KG1 (cell line): Measurements from ENCODE around the gene JMJD1C.
"Not testable (repeated sequence)": the region's sequence is repeated elsewhere in the genome, so short reads cannot be mapped to it uniquely, and the experiment has no call there.

Experiments used
- DNase-seq: peaks from one replicate; lab custom pipeline; 2025; lab: John Stamatoyannopoulos, UW

JMJD1C gene

GRCh38 chr10:63393050-63393449 lies 72.7 kb downstream of the JMJD1C start:
- DNase-seq = no peak

GRCh38 chr10:63392224-63392623 lies 73.6 kb downstream of the JMJD1C start:
- no peak for DNase-seq

- no peak for DNase-seq
Measured at GRCh38 chr10:63391812-63392211, 74.0 kb downstream of the JMJD1C start.

GRCh38 chr10:63390521-63390920 lies 75.3 kb downstream of the JMJD1C start:
- DNase-seq = no peak

- no peak for DNase-seq
Measured at GRCh38 chr10:63388421-63389031, 77.3 kb downstream of the JMJD1C start.

- no peak for DNase-seq
Measured at GRCh38 chr10:63385254-63385653, 80.5 kb downstream of the JMJD1C start.

- no peak for DNase-seq
Measured at GRCh38 chr10:63384675-63385074, 81.1 kb downstream of the JMJD1C start.

- no peak for DNase-seq
Measured at GRCh38 chr10:63384001-63384400, 81.8 kb downstream of the JMJD1C start.

- DNase-seq = no peak
Measured at GRCh38 chr10:63383141-63383540, 82.6 kb downstream of the JMJD1C start.

- no peak for DNase-seq
Measured at GRCh38 chr10:63382066-63382465, 83.7 kb downstream of the JMJD1C start.

- not testable (repeated sequence) for DNase-seq
Measured at GRCh38 chr10:63377305-63377661, 88.5 kb downstream of the JMJD1C start.

- no peak for DNase-seq
Measured at GRCh38 chr10:63376560-63377304, 89.0 kb downstream of the JMJD1C start.

GRCh38 chr10:63375859-63376258 lies 89.9 kb downstream of the JMJD1C start:
- no peak for DNase-seq

- no peak for DNase-seq
Measured at GRCh38 chr10:63375458-63375857, 90.3 kb downstream of the JMJD1C start.

- no peak for DNase-seq
Measured at GRCh38 chr10:63374991-63375390, 90.8 kb downstream of the JMJD1C start.

- DNase-seq = no peak
Measured at GRCh38 chr10:63373176-63373575, 92.6 kb downstream of the JMJD1C start.

GRCh38 chr10:63369711-63370110 lies 96.1 kb downstream of the JMJD1C start:
- no peak for DNase-seq

GRCh38 chr10:63368365-63368764 lies 97.4 kb downstream of the JMJD1C start:
- DNase-seq = no peak

- no peak for DNase-seq
Measured at GRCh38 chr10:63366933-63367332, 98.8 kb downstream of the JMJD1C start.

- DNase-seq = no peak
Measured at GRCh38 chr10:63365976-63366765, 99.6 kb downstream of the JMJD1C start.

- DNase-seq = no peak
Measured at GRCh38 chr10:63364918-63365317, 100.9 kb downstream of the JMJD1C start.

- no peak for DNase-seq
Measured at GRCh38 chr10:63363951-63364350, 101.8 kb downstream of the JMJD1C start.

GRCh38 chr10:63355682-63356081 lies 110.1 kb downstream of the JMJD1C start:
- no peak for DNase-seq
